SJSA1 (cell line): ENCODE data around the gene ALDH9A1. TPM values are rescaled to one million over a fixed set of nuclear protein-coding genes. Genes with fewer than 3 reads are reported as not detected.

Source experiments
- total RNA-seq: library from RNA; depleted of rRNA; stranded (reverse); fragments of >200 nt; shearing (Covaris generic); gene quantifications from 2 replicates; pipeline ENCODE4 v1.2.3, GENCODE V29; 2014; rRNA removed

The ALDH9A1 gene
- total RNA-seq, 1 experiment from 2014 or later, result 52.0 TPM

Other genes with a start within 250 kb of the ALDH9A1 start
- not detected in 2 replicates for gene LRRC52, start 154.6 kb downstream of the ALDH9A1 start, total RNA-seq
- gene MGST3, start 67.3 kb downstream of the ALDH9A1 start, total RNA-seq, result 123 and 167 TPM in 2 replicates
- gene TMCO1, start 70.3 kb upstream of the ALDH9A1 start, total RNA-seq, result 171 and 296 TPM in 2 replicates
- 38.8 and 63.7 TPM in 2 replicates for gene UCK2, start 129.1 kb upstream of the ALDH9A1 start, total RNA-seq